Uterus (tissue), 2 donors: Measurements from ENCODE around the gene GOLPH3.

ENCODE experiments used
- POLR2A ChIP-seq, 2 donors: fragments of 450-650 bp; IDR thresholded peaks; one replicate each; pipeline ENCODE4 v1.6.1; 2016; ENCODE audit warnings: antibody characterized with exemption in 2 of 2, mild to moderate bottlenecking in 1 of 2, moderate library complexity in 1 of 2
- TF ChIP-seq, protein P1 (sequence below), 4 experiments: fragments of 200-600 bp in 2 of 4; fragments of 450-650 bp in 2 of 4; sonication (generic) in 2 of 4; IDR thresholded peaks; one replicate each; pipeline ENCODE4 v1.5.1; 2016 to 2019; ENCODE audit warnings: antibody characterized with exemption in 4 of 4, mild to moderate bottlenecking in 2 of 4, moderate library complexity in 1 of 4

GRCh38 chr5:32109236-32109635 lies 64.9 kb downstream of the GOLPH3 start:
- TF ChIP-seq, protein P1, sequence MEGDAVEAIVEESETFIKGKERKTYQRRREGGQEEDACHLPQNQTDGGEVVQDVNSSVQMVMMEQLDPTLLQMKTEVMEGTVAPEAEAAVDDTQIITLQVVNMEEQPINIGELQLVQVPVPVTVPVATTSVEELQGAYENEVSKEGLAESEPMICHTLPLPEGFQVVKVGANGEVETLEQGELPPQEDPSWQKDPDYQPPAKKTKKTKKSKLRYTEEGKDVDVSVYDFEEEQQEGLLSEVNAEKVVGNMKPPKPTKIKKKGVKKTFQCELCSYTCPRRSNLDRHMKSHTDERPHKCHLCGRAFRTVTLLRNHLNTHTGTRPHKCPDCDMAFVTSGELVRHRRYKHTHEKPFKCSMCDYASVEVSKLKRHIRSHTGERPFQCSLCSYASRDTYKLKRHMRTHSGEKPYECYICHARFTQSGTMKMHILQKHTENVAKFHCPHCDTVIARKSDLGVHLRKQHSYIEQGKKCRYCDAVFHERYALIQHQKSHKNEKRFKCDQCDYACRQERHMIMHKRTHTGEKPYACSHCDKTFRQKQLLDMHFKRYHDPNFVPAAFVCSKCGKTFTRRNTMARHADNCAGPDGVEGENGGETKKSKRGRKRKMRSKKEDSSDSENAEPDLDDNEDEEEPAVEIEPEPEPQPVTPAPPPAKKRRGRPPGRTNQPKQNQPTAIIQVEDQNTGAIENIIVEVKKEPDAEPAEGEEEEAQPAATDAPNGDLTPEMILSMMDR (IDR thresholded peaks at IDR 0.05) = no peak
- TF ChIP-seq POLR2A (IDR thresholded peaks at IDR 0.05) = no peak
